ENCODE results near the gene LRRC4.

- TF ChIP-seq POLR2A (IDR thresholded peaks at IDR 0.05) (no peak), CTCF (IDR thresholded peaks at IDR 0.05) (no peak), POLR2AphosphoS5 (IDR thresholded peaks at IDR 0.05) (no peak)
Observed at GRCh38 chr7:127995881-127996215, 35.4 kb downstream of the LRRC4 start.

All from prostate gland (tissue), 2 donors.